ENCODE results near the gene PSME3IP1. TPM values are rescaled to one million over a fixed set of nuclear protein-coding genes. Genes with fewer than 3 reads are reported as not detected.
"Not testable (repeated sequence)": the region's sequence is repeated elsewhere in the genome, so short reads cannot be mapped to it uniquely, and the experiment has no call there.

The PSME3IP1 gene
- total RNA-seq, 1 donor from 2014 or later, result 116 TPM

- DNase-seq (ENCODE audit: low spot score), result no peak
- no peak overlapping the region for H3K4me3 Mint-ChIP-seq
Measured at GRCh38 chr16:57115514-57116182, 70.2 kb downstream of the PSME3IP1 start.

GRCh38 chr16:57115168-57115513, 70.7 kb downstream of the PSME3IP1 start:
- no peaks in the 10 kb centered on the region for H3K4me1 Mint-ChIP-seq (ENCODE audit: low read depth)
- no peaks in the 10 kb centered on the region for H3K36me3 Mint-ChIP-seq (ENCODE audit: low read depth)
- DNase-seq (ENCODE audit: low spot score), result no peak
- intact Hi-C loops (cut with micrococcal nuclease), result no loop called here
- H3K27ac Mint-ChIP-seq, result no peak overlapping the region
- no peak overlapping the region for H3K4me3 Mint-ChIP-seq
- H3K9me3 Mint-ChIP-seq, result no peaks in the 10 kb centered on the region
- H3K27me3 Mint-ChIP-seq (ENCODE audit: insufficient read depth), result no peaks in the 10 kb centered on the region

More at GRCh38 chr16:57115514-57116182, 70.2 kb downstream of the PSME3IP1 start:
- intact Hi-C loops (cut with micrococcal nuclease), result no loop called here
- H3K9me3 Mint-ChIP-seq, result no peaks in the 10 kb centered on the region
- no peak overlapping the region for H3K27ac Mint-ChIP-seq
- H3K27me3 Mint-ChIP-seq (ENCODE audit: insufficient read depth), result no peaks in the 10 kb centered on the region
- H3K36me3 Mint-ChIP-seq (ENCODE audit: low read depth), result no peaks in the 10 kb centered on the region
- H3K4me1 Mint-ChIP-seq (ENCODE audit: low read depth), result no peaks in the 10 kb centered on the region

GRCh38 chr16:57113664-57114063, 72.2 kb downstream of the PSME3IP1 start:
- intact Hi-C loops (cut with micrococcal nuclease), result no loop called here
- H3K9me3 Mint-ChIP-seq, result no peaks in the 10 kb centered on the region
- no peaks in the 10 kb centered on the region for H3K36me3 Mint-ChIP-seq (ENCODE audit: low read depth)
- H3K4me1 Mint-ChIP-seq (ENCODE audit: low read depth), result no peaks in the 10 kb centered on the region
- DNase-seq (ENCODE audit: low spot score), result no peak
- H3K27me3 Mint-ChIP-seq (ENCODE audit: insufficient read depth), result no peaks in the 10 kb centered on the region
- H3K27ac Mint-ChIP-seq, result no peak overlapping the region
- H3K4me3 Mint-ChIP-seq, result no peak overlapping the region

GRCh38 chr16:57113042-57113453, 72.8 kb downstream of the PSME3IP1 start:
- Mint-ChIP-seq H3K36me3 (ENCODE audit: low read depth) (no peaks in the 10 kb centered on the region), H3K9me3 (no peaks in the 10 kb centered on the region), H3K27ac (no peak overlapping the region), H3K4me1 (ENCODE audit: low read depth) (no peaks in the 10 kb centered on the region), H3K4me3 (no peak overlapping the region), H3K27me3 (ENCODE audit: insufficient read depth) (no peaks in the 10 kb centered on the region)
- intact Hi-C loops (cut with micrococcal nuclease), result no loop called here
- DNase-seq (ENCODE audit: low spot score), result no peak

- intact Hi-C loops (cut with micrococcal nuclease), result no loop called here
- no peaks in the 10 kb centered on the region for H3K27me3 Mint-ChIP-seq (ENCODE audit: insufficient read depth)
- no peak overlapping the region for H3K4me3 Mint-ChIP-seq
- no peaks in the 10 kb centered on the region for H3K36me3 Mint-ChIP-seq (ENCODE audit: low read depth)
- H3K9me3 Mint-ChIP-seq, result no peaks in the 10 kb centered on the region
- no peaks in the 10 kb centered on the region for H3K4me1 Mint-ChIP-seq (ENCODE audit: low read depth)
- DNase-seq (ENCODE audit: low spot score), result no peak
- H3K27ac Mint-ChIP-seq, result no peak overlapping the region
Measured at GRCh38 chr16:57112403-57113041, 73.3 kb downstream of the PSME3IP1 start.

- Mint-ChIP-seq H3K4me3 (no peak overlapping the region), H3K36me3 (ENCODE audit: low read depth) (no peaks in the 10 kb centered on the region), H3K4me1 (ENCODE audit: low read depth) (peaks cover 2% of the 10 kb centered on the region), H3K27ac (no peak overlapping the region), H3K27me3 (ENCODE audit: insufficient read depth) (no peaks in the 10 kb centered on the region), H3K9me3 (no peaks in the 10 kb centered on the region)
- DNase-seq (ENCODE audit: low spot score), result no peak
- intact Hi-C loops (cut with micrococcal nuclease), result no loop called here
Measured at GRCh38 chr16:57111420-57111819, 74.4 kb downstream of the PSME3IP1 start.

GRCh38 chr16:57110937-57111336, 74.9 kb downstream of the PSME3IP1 start:
- H3K27ac Mint-ChIP-seq, result no peak overlapping the region
- no peaks in the 10 kb centered on the region for H3K27me3 Mint-ChIP-seq (ENCODE audit: insufficient read depth)
- H3K4me3 Mint-ChIP-seq, result no peak overlapping the region
- intact Hi-C loops (cut with micrococcal nuclease), result no loop called here
- peaks cover 5% of the 10 kb centered on the region for H3K4me1 Mint-ChIP-seq (ENCODE audit: low read depth)
- H3K9me3 Mint-ChIP-seq, result no peaks in the 10 kb centered on the region
- DNase-seq (ENCODE audit: low spot score), result no peak
- H3K36me3 Mint-ChIP-seq (ENCODE audit: low read depth), result no peaks in the 10 kb centered on the region

GRCh38 chr16:57109259-57110105, 76.4 kb downstream of the PSME3IP1 start:
- H3K27me3 Mint-ChIP-seq (ENCODE audit: insufficient read depth); DNase-seq (ENCODE audit: low spot score); H3K9me3 Mint-ChIP-seq; H3K27ac Mint-ChIP-seq; H3K36me3 Mint-ChIP-seq (ENCODE audit: low read depth); H3K4me3 Mint-ChIP-seq; intact Hi-C loops (cut with micrococcal nuclease): not testable (repeated sequence)
- H3K4me1 Mint-ChIP-seq (ENCODE audit: low read depth), result peaks cover 13% of the 10 kb centered on the region

- Mint-ChIP-seq H3K27me3 (ENCODE audit: insufficient read depth) (no peaks in the 10 kb centered on the region), H3K4me3 (no peak overlapping the region), H3K9me3 (no peaks in the 10 kb centered on the region), H3K4me1 (ENCODE audit: low read depth) (peaks cover 15% of the 10 kb centered on the region), H3K27ac (no peak overlapping the region), H3K36me3 (ENCODE audit: low read depth) (no peaks in the 10 kb centered on the region)
- no peak for DNase-seq (ENCODE audit: low spot score)
- intact Hi-C loops (cut with micrococcal nuclease), result no loop called here
Measured at GRCh38 chr16:57108432-57108831, 77.4 kb downstream of the PSME3IP1 start.

GRCh38 chr16:57107321-57107922, 78.4 kb downstream of the PSME3IP1 start:
- H3K4me1 Mint-ChIP-seq (ENCODE audit: low read depth), result peaks cover 15% of the 10 kb centered on the region
- H3K9me3 Mint-ChIP-seq, result no peaks in the 10 kb centered on the region
- no peak overlapping the region for H3K27ac Mint-ChIP-seq
- H3K4me3 Mint-ChIP-seq, result no peak overlapping the region
- DNase-seq (ENCODE audit: low spot score), result no peak
- no peaks in the 10 kb centered on the region for H3K27me3 Mint-ChIP-seq (ENCODE audit: insufficient read depth)
- no peaks in the 10 kb centered on the region for H3K36me3 Mint-ChIP-seq (ENCODE audit: low read depth)
- intact Hi-C loops (cut with micrococcal nuclease), result no loop called here

- Mint-ChIP-seq H3K9me3 (no peaks in the 10 kb centered on the region), H3K27ac (no peak overlapping the region), H3K4me1 (ENCODE audit: low read depth) (peaks cover 15% of the 10 kb centered on the region), H3K27me3 (ENCODE audit: insufficient read depth) (no peaks in the 10 kb centered on the region), H3K4me3 (no peak overlapping the region), H3K36me3 (ENCODE audit: low read depth) (no peaks in the 10 kb centered on the region)
- no peak for DNase-seq (ENCODE audit: low spot score)
- intact Hi-C loops (cut with micrococcal nuclease), result no loop called here
Measured at GRCh38 chr16:57106767-57107166, 79.1 kb downstream of the PSME3IP1 start.

- peaks cover 17% of the 10 kb centered on the region for H3K4me1 Mint-ChIP-seq (ENCODE audit: low read depth)
- H3K27me3 Mint-ChIP-seq (ENCODE audit: insufficient read depth), result no peaks in the 10 kb centered on the region
- H3K9me3 Mint-ChIP-seq, result no peaks in the 10 kb centered on the region
- no peaks in the 10 kb centered on the region for H3K36me3 Mint-ChIP-seq (ENCODE audit: low read depth)
- DNase-seq (ENCODE audit: low spot score), result no peak
- intact Hi-C loops (cut with micrococcal nuclease), result no loop called here
- no peak overlapping the region for H3K27ac Mint-ChIP-seq
- no peak overlapping the region for H3K4me3 Mint-ChIP-seq
Measured at GRCh38 chr16:57105184-57105583, 80.7 kb downstream of the PSME3IP1 start.

- Mint-ChIP-seq H3K4me1 (ENCODE audit: low read depth) (peaks cover 21% of the 10 kb centered on the region), H3K27me3 (ENCODE audit: insufficient read depth) (no peaks in the 10 kb centered on the region), H3K9me3 (no peaks in the 10 kb centered on the region), H3K4me3 (no peak overlapping the region), H3K27ac (no peak overlapping the region), H3K36me3 (ENCODE audit: low read depth) (no peaks in the 10 kb centered on the region)
- no peak for DNase-seq (ENCODE audit: low spot score)
- intact Hi-C loops (cut with micrococcal nuclease), result no loop called here
Measured at GRCh38 chr16:57104706-57105105, 81.1 kb downstream of the PSME3IP1 start.

Measured in activated T-helper 1 cell treated with anti-CD3 and anti-CD28 coated beads, Interleukin-12 subunit alpha, Interleukin-12 subunit beta, Interleukin-2, Interleukin-4 antibody, amounts not matched to agents 30 ng/mL and 10 ng/mL and 1 ng/mL, durations not matched to agents 14 hours and 24 hours and 36 hours (primary cell).